HG03354 (cell line): ENCODE measurements around the gene FAM170B.

Experiments used
- ATAC-seq: cut with Tn5 transposase; IDR thresholded peaks from one replicate; pipeline ENCODE4 v1.9.1; 2021; ENCODE audit warnings: mild to moderate bottlenecking; ENCODE audit not compliant: unreplicated experiment, poor library complexity, severe bottlenecking

FAM170B gene

GRCh38 chr10:49109669-49110340 is 24.0 kb downstream of the FAM170B start:
- no peak for ATAC-seq

DNA sequence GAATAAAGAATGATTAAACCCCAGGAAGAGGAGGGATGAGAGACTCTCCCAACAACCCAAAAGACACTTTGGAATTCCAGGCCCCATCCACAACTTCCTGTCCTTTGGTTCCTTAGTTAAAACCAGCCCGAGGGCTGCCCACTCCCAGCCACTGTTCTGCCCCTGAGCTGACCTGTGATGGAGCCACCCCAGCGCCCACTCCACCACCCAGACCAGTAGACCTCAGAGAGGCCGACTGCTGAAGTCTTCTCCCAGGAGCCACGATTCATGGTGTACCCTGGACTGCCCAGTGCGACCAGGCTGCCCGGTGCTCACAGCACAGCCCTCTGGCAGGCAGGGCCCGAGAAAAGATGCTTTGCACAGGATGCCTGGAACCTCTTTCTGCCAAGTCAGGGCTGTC is 25.2 kb downstream of the FAM170B start:
- ATAC-seq, result no peak

GRCh38 chr10:49107887-49108267 is 25.9 kb downstream of the FAM170B start:
- no peak for ATAC-seq

DNA sequence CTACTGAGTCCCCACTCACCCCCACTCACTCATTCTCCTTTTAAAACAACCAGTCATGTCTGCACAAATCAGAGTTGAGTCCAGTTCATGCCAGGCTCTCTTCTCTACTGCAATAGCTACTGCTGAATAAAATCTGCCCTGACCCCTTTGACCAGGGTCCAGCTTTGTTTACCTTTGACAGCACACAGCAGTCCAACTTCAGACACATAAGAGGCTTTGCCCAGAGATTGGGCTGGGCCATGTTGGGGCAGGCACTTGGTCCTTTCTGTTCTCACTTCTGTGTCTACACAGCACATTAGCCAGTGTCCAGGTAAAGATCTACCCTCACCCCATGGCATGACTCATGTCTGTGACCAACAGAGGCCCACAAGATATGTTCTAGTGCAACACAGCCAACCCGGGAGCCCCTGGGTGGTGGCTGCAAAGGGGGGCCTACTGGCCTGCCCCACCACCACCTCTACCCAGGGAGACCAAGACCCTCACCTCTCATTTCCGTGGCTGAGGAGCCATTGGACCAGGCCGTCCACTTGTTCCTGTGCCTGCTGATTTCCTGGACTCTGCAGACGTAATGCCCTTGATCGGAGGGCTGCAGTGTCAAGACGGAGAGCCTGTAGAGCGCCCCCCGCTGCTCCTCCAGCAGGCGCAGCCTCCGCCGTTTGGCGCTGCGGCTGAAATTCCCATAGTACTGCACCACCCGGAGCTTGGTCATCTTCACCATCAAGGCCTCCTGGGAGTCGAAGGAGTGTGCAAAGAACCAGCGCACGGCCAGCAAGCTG is 26.5 kb downstream of the FAM170B start:
- no peak for ATAC-seq

GRCh38 chr10:49106451-49106850 is 27.4 kb downstream of the FAM170B start:
- no peak for ATAC-seq

GRCh38 chr10:49105076-49105475 is 28.7 kb downstream of the FAM170B start:
- no peak for ATAC-seq

- ATAC-seq, result no peak
These were observed 29.5 kb downstream of the FAM170B start for GRCh38 chr10:49104323-49104722.

DNA sequence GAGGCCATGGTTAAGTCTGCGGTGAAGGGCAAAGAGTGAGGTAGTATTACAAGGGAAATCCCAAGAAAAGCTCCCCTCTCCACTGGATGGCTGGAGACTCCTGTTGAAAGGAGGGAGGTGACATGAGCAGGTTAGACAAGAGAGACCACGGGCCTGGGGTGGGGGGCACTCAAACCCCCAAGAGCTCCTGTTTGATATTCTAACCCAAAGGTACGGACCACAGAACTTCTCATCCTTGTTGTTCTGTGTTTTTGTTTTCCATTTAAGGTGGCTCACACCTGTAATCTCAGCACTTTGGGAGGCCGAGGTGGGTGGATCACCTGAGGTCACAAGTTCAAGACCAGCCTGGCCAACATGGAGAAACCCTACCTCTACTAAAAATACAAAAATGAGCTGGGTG is 30.1 kb downstream of the FAM170B start:
- no peak for ATAC-seq

DNA sequence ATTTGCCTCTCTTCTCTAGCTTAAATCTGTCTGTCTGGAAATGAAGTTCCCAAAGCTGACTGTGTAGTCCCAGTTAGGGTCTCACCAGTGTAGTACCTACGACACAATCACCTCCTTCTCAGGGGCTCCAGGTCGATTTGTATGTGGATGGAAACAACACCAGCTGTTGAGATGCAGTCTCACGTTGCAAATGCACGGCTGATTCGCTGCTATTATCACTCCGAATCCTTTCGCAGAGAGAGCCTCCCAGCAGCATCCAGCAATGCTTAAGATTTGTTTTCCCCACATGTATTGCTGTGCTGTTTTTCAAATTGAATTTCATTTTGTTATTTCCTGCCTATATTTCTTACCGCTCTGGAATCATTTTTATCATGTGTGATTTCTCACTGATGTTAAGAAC is 34.8 kb downstream of the FAM170B start:
- ATAC-seq, result no peak

- ATAC-seq, result no peak
These were observed 36.9 kb downstream of the FAM170B start for GRCh38 chr10:49096890-49097445.

DNA sequence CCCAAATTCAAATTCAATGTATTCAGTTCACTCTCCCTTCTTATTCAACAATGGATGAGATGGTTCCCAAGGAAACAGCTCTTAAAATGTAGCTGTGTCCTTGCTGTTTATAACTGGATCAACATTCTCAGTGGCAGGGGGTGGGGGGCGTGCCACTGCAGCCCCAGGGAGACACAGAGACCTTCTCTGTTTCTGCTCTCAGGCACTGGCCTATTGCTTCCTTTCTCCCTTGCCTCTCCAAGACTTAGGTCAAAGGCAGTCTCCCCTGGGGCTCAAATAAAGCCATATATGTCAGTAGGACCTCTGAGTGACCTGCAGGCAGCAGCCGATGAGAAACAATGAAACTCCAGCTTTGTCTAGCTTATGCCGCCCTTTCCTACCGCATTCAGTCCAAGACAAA is 39.2 kb downstream of the FAM170B start:
- no peak for ATAC-seq

DNA sequence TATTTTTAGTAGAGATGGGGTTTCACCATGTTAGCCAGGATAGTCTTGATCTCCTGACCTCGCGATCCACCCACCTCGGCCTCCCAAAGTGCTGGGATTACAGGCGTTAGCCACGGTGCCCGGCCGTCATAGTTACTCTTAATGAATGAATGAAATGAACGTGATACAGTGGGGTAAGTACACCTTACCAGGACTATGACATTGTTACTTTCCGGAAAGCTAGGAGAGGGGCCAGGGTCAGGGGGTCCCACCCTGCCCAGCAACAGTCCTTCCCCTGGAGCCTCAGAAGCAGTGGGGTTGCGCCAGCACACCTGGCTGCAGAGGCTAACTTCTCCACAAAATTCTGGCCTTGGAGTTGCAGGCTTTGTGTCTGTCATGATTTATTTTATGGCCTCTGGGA is 39.9 kb downstream of the FAM170B start:
- no peak for ATAC-seq

GRCh38 chr10:49092477-49092876 is 41.3 kb downstream of the FAM170B start:
- ATAC-seq, result no peak

- no peak for ATAC-seq
These were observed 42.2 kb downstream of the FAM170B start for GRCh38 chr10:49091450-49092210.

- no peak for ATAC-seq
These were observed 43.0 kb downstream of the FAM170B start for GRCh38 chr10:49090696-49091380.

GRCh38 chr10:49090189-49090575 is 43.6 kb downstream of the FAM170B start:
- no peak for ATAC-seq

GRCh38 chr10:49089557-49090188 is 44.1 kb downstream of the FAM170B start:
- ATAC-seq, result no peak

DNA sequence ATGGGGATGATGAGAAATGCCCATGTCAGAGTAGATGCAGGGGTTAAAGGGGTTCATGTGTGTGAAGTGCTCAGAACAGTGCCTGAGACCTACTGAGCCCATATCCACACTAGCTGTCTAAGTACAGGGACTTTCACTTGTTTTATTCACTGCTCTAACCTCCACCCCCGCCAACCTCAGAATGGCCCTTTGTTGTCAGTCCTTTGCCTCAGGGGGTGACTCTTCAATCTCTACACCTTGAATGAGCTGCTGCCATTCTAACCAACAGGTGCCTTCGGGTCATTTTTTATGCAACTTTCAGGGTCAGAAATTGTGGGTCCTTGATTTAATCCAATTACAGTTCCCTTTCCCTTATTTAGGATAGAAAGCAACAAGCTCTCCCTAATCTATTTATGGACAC is 44.7 kb downstream of the FAM170B start:
- ATAC-seq, result no peak

DNA sequence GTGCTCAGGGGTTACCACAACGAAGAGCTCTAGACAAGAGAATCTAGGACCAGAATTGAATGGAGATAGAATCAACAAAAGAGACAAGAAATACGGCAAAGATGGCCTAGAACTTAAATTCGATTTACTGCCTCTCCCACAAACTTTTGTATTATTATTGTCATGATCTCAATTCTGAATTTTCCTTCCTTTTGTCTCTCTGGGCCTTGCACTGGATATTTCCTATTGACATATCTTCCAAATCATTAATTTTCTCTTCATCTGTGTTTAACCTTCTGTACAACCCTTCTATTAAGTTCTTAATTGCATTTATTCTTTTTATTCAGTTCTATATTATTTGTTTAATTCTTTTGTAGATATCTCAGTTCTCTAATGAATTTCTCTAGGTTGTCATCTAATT is 46.9 kb downstream of the FAM170B start:
- no peak for ATAC-seq

DNA sequence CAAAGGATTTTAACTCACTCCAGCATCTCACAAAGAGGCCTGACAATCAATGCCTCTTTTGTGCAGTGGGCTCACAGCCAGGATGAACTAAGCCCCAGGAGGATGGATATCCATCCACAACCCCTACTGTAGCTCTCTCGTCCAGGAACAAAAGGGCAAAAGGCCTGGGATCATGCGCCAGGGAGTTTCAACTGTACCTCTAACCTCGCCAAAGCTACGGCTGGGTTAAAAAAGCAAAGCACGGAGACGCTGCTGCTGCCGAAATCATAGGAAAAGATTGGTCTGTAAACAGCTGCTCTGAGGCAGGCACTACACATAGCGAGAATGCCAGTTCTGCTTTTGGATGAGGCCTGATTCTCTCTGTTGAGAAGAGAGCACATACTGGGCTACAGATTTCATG is 50.6 kb downstream of the FAM170B start:
- ATAC-seq, result no peak
